Measurements from ENCODE around the gene PACS1. TPM values are rescaled to one million over a fixed set of nuclear protein-coding genes. Genes with fewer than 3 reads are reported as not detected.
A peak's percentile ranks its signal among the peaks of the same experiment; 100 is the strongest.

Gene PACS1
- total RNA-seq, 1 experiment from 2014 or later = 4.2 TPM

- DNase-seq (ENCODE audit: low read depth) = peak; percentile 41
- in situ Hi-C loops (cut with HindIII; ENCODE audit: low pct_unique_long_range_greater_than_20kb, low sequenced_read_pairs) = no loop called here
Measured at GRCh38 chr11:66119348-66120133, 49.5 kb downstream of the PACS1 start.

- in situ Hi-C loops (cut with HindIII; ENCODE audit: low pct_unique_long_range_greater_than_20kb, low sequenced_read_pairs) = no loop called here
- DNase-seq (ENCODE audit: low read depth) = no peak
Measured at GRCh38 chr11:66121466-66121865, 51.4 kb downstream of the PACS1 start.

- in situ Hi-C loops (cut with HindIII; ENCODE audit: low pct_unique_long_range_greater_than_20kb, low sequenced_read_pairs) = no loop called here
- DNase-seq (ENCODE audit: low read depth) = peak; percentile 88
Measured at GRCh38 chr11:66123902-66124301, 53.8 kb downstream of the PACS1 start.

GRCh38 chr11:66124564-66124963 lies 54.5 kb downstream of the PACS1 start:
- in situ Hi-C loops (cut with HindIII; ENCODE audit: low pct_unique_long_range_greater_than_20kb, low sequenced_read_pairs) = no loop called here
- DNase-seq (ENCODE audit: low read depth) = peak; percentile 74

GRCh38 chr11:66126064-66126463 lies 56.0 kb downstream of the PACS1 start:
- no peak for DNase-seq (ENCODE audit: low read depth)
- in situ Hi-C loops (cut with HindIII; ENCODE audit: low pct_unique_long_range_greater_than_20kb, low sequenced_read_pairs) = no loop called here

GRCh38 chr11:66126808-66127555 lies 56.9 kb downstream of the PACS1 start:
- in situ Hi-C loops (cut with HindIII; ENCODE audit: low pct_unique_long_range_greater_than_20kb, low sequenced_read_pairs) = no loop called here
- DNase-seq (ENCODE audit: low read depth) = peak; percentile 72

GRCh38 chr11:66130978-66131377 lies 60.9 kb downstream of the PACS1 start:
- in situ Hi-C loops (cut with HindIII; ENCODE audit: low pct_unique_long_range_greater_than_20kb, low sequenced_read_pairs) = no loop called here
- no peak for DNase-seq (ENCODE audit: low read depth)

- no peak for DNase-seq (ENCODE audit: low read depth)
- in situ Hi-C loops (cut with HindIII; ENCODE audit: low pct_unique_long_range_greater_than_20kb, low sequenced_read_pairs) = no loop called here
Measured at GRCh38 chr11:66131937-66132632, 62.0 kb downstream of the PACS1 start.

GRCh38 chr11:66133216-66133775 lies 63.2 kb downstream of the PACS1 start:
- no peak for DNase-seq (ENCODE audit: low read depth)
- in situ Hi-C loops (cut with HindIII; ENCODE audit: low pct_unique_long_range_greater_than_20kb, low sequenced_read_pairs) = no loop called here

GRCh38 chr11:66136752-66137123 lies 66.7 kb downstream of the PACS1 start:
- in situ Hi-C loops (cut with HindIII; ENCODE audit: low pct_unique_long_range_greater_than_20kb, low sequenced_read_pairs) = no loop called here
- peak; percentile 40 for DNase-seq (ENCODE audit: low read depth)

GRCh38 chr11:66139817-66140404 lies 69.8 kb downstream of the PACS1 start:
- in situ Hi-C loops (cut with HindIII; ENCODE audit: low pct_unique_long_range_greater_than_20kb, low sequenced_read_pairs) = no loop called here
- no peak for DNase-seq (ENCODE audit: low read depth)

GRCh38 chr11:66142370-66143263 lies 72.5 kb downstream of the PACS1 start:
- in situ Hi-C loops (cut with HindIII; ENCODE audit: low pct_unique_long_range_greater_than_20kb, low sequenced_read_pairs) = no loop called here
- DNase-seq (ENCODE audit: low read depth) = peak; percentile 41

GRCh38 chr11:66143264-66143566 lies 73.1 kb downstream of the PACS1 start:
- in situ Hi-C loops (cut with HindIII; ENCODE audit: low pct_unique_long_range_greater_than_20kb, low sequenced_read_pairs) = no loop called here
- DNase-seq (ENCODE audit: low read depth) = no peak

GRCh38 chr11:66143996-66144678 lies 74.1 kb downstream of the PACS1 start:
- DNase-seq (ENCODE audit: low read depth) = no peak
- in situ Hi-C loops (cut with HindIII; ENCODE audit: low pct_unique_long_range_greater_than_20kb, low sequenced_read_pairs) = no loop called here

- no peak for DNase-seq (ENCODE audit: low read depth)
- in situ Hi-C loops (cut with HindIII; ENCODE audit: low pct_unique_long_range_greater_than_20kb, low sequenced_read_pairs) = no loop called here
Measured at GRCh38 chr11:66146074-66146473, 76.0 kb downstream of the PACS1 start.

- in situ Hi-C loops (cut with HindIII; ENCODE audit: low pct_unique_long_range_greater_than_20kb, low sequenced_read_pairs) = no loop called here
- DNase-seq (ENCODE audit: low read depth) = no peak
Measured at GRCh38 chr11:66146940-66147339, 76.9 kb downstream of the PACS1 start.

- in situ Hi-C loops (cut with HindIII; ENCODE audit: low pct_unique_long_range_greater_than_20kb, low sequenced_read_pairs) = no loop called here
Measured at GRCh38 chr11:66150140-66150539, 80.1 kb downstream of the PACS1 start.

More at GRCh38 chr11:66150140-66150539, 80.1 kb downstream of the PACS1 start:
- no peak for DNase-seq (ENCODE audit: low read depth)

Measured in Caki2 (cell line).